ENCODE results near the gene KIF20B.

DNA sequence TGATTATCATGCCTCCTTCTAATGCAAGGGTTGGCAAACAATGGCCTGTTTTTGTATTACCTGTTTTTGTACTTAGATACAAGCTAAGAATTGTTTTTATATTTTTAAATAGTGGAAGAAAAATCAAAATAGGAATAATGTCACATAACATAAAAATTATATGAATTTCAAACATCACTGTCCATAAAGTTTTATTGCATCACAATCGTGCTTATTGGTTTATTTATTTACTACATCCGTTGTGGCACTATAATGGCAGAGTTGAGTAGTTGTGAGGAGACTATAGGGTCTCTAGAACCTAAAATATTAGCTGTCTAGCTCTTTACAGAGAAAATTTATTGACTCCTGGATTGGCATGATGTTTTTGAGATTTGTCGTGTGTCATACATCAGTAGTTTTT lies 4.1 kb downstream of the KIF20B start:
- no peak for TF ChIP-seq CTCF (IDR thresholded peaks at IDR 0.05)
- no peak for TF ChIP-seq POLR2AphosphoS5 (IDR thresholded peaks at IDR 0.05; ENCODE audit: low read depth, low read length)
- TF ChIP-seq, protein P1, sequence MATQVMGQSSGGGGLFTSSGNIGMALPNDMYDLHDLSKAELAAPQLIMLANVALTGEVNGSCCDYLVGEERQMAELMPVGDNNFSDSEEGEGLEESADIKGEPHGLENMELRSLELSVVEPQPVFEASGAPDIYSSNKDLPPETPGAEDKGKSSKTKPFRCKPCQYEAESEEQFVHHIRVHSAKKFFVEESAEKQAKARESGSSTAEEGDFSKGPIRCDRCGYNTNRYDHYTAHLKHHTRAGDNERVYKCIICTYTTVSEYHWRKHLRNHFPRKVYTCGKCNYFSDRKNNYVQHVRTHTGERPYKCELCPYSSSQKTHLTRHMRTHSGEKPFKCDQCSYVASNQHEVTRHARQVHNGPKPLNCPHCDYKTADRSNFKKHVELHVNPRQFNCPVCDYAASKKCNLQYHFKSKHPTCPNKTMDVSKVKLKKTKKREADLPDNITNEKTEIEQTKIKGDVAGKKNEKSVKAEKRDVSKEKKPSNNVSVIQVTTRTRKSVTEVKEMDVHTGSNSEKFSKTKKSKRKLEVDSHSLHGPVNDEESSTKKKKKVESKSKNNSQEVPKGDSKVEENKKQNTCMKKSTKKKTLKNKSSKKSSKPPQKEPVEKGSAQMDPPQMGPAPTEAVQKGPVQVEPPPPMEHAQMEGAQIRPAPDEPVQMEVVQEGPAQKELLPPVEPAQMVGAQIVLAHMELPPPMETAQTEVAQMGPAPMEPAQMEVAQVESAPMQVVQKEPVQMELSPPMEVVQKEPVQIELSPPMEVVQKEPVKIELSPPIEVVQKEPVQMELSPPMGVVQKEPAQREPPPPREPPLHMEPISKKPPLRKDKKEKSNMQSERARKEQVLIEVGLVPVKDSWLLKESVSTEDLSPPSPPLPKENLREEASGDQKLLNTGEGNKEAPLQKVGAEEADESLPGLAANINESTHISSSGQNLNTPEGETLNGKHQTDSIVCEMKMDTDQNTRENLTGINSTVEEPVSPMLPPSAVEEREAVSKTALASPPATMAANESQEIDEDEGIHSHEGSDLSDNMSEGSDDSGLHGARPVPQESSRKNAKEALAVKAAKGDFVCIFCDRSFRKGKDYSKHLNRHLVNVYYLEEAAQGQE (IDR thresholded peaks at IDR 0.05; ENCODE audit: insufficient read depth in 1 of 2, low read depth in 2 of 2, low read length in 1 of 2): no peak
- no peak for TF ChIP-seq TCF7L2 (IDR thresholded peaks at IDR 0.05; ENCODE audit: low read depth, low read length)
- TF ChIP-seq SIN3A (IDR thresholded peaks at IDR 0.05; ENCODE audit: borderline replicate concordance, insufficient read depth, low read depth, low read length): no peak
